Mesenteric fat pad (tissue), 1 donor: ENCODE results near the gene HPN. TPM values are rescaled to one million over a fixed set of nuclear protein-coding genes. Genes with fewer than 3 reads are reported as not detected.
"Not testable (repeated sequence)": the region's sequence is repeated elsewhere in the genome, so short reads cannot be mapped to it uniquely, and the experiment has no call there.

Experiments used
- DNase-seq: peaks from one replicate; pipeline ENCODE4 v3.0.0-alpha.2; 2020; ENCODE audit warnings: low spot score
- total RNA-seq: library from RNA; stranded (reverse); fragmentation: NEBNext Ultra II Directional; extraction: Animal tissue kit (Norgen Biotek cat#: 25700); gene quantifications from one replicate; pipeline ENCODE4 v1.2.1, GENCODE V29; 2021
- donor health status: DM: yes; HTN: yes; CAD: no.

Gene HPN
- total RNA-seq, 1 donor from 2014 or later = 1.4 TPM

GRCh38 chr19:35101949-35102348 lies 60.4 kb downstream of the HPN start:
- DNase-seq = not testable (repeated sequence)

- DNase-seq = not testable (repeated sequence)
These were observed 62.1 kb downstream of the HPN start for GRCh38 chr19:35103614-35104013.

- DNase-seq = no peak
These were observed 62.8 kb downstream of the HPN start for GRCh38 chr19:35104361-35104760.

- no peak for DNase-seq
These were observed 63.5 kb downstream of the HPN start for GRCh38 chr19:35105047-35105410.

- no peak for DNase-seq
These were observed 64.1 kb downstream of the HPN start for GRCh38 chr19:35105411-35106290.

- DNase-seq = no peak
These were observed 64.7 kb downstream of the HPN start for GRCh38 chr19:35106291-35106583.

- DNase-seq = no peak
These were observed 65.5 kb downstream of the HPN start for GRCh38 chr19:35106898-35107541.

- no peak for DNase-seq
These were observed 66.0 kb downstream of the HPN start for GRCh38 chr19:35107545-35107944.

- no peak for DNase-seq
These were observed 67.2 kb downstream of the HPN start for GRCh38 chr19:35108730-35109129.

GRCh38 chr19:35109395-35110112 lies 68.0 kb downstream of the HPN start:
- DNase-seq = no peak

GRCh38 chr19:35110974-35111373 lies 69.5 kb downstream of the HPN start:
- no peak for DNase-seq

GRCh38 chr19:35112995-35113688 lies 71.6 kb downstream of the HPN start:
- DNase-seq = no peak

- DNase-seq = no peak
These were observed 73.0 kb downstream of the HPN start for GRCh38 chr19:35114353-35115176.

GRCh38 chr19:35115177-35115951 lies 73.8 kb downstream of the HPN start, which contains the start of gene FXYD3:
TSS of gene FXYD3 (plus strand) at chr19:35115823. CDS start at chr19:35119377, 3,554 bp downstream.
- DNase-seq = no peak

Other genes starting within 250 kb of the HPN start
- gene ZNF30, start 114.8 kb upstream of the HPN start, total RNA-seq = 2.2 TPM
- 7.5 TPM for gene ZNF792, start 77.5 kb upstream of the HPN start, total RNA-seq
- gene GRAMD1A, start 41.4 kb upstream of the HPN start, total RNA-seq = 76.8 TPM
- gene SCN1B, start 11.3 kb upstream of the HPN start, total RNA-seq = 17.3 TPM
- gene FXYD3, start 74.1 kb downstream of the HPN start, total RNA-seq = 1.3 TPM
- gene LGI4, start 93.3 kb downstream of the HPN start, total RNA-seq = 7.7 TPM
- 47.3 TPM for gene FXYD1, start 97.1 kb downstream of the HPN start, total RNA-seq
- 0.48 TPM for gene FXYD7, start 101.5 kb downstream of the HPN start, total RNA-seq
- gene FXYD5, start 113.0 kb downstream of the HPN start, total RNA-seq = 73.4 TPM
- not detected for gene FAM187B, start 187.0 kb downstream of the HPN start, total RNA-seq
- 8.1 TPM for gene LSR, start 207.3 kb downstream of the HPN start, total RNA-seq
- gene USF2, start 227.2 kb downstream of the HPN start, total RNA-seq = 110 TPM
- gene HAMP, start 240.8 kb downstream of the HPN start, total RNA-seq = not detected